A673 (cell line): ENCODE results near the gene SMARCAL1.

ENCODE experiments used
- CTCF ChIP-seq: fragments of 300-800, 200-600 bp; sonication (generic); conservative IDR thresholded peaks from 2 replicates; pipeline ENCODE4 v1.5.1; 2017; ENCODE audit warnings: low read depth, mild to moderate bottlenecking, antibody characterized with exemption, low read length, moderate library complexity, mixed read lengths
- EZH2 ChIP-seq: fragments of 200-600 bp; sonication (generic); IDR thresholded peaks from 2 replicates; pipeline ENCODE4 v1.6.1; 2017; ENCODE audit warnings: borderline replicate concordance, low read depth, mild to moderate bottlenecking, mixed read lengths, antibody characterized with exemption, low read length; ENCODE audit not compliant: poor library complexity, severe bottlenecking

- TF ChIP-seq CTCF (no peak), EZH2 (no peak)
Measured at GRCh38 chr2:216392945-216393840, 19.1 kb upstream of the SMARCAL1 start.
